HepG2 (cell line): ENCODE data around the gene TFAP2E. TPM values are rescaled to one million over a fixed set of nuclear protein-coding genes. Genes with fewer than 3 reads are reported as not detected.

Experiments used
- SRSF9 ChIP-seq: fragments of 200-400 bp; formaldehyde crosslinking; IDR thresholded peaks from 2 replicates; pipeline ENCODE4 v1.6.1; 2018; ENCODE audit warnings: borderline replicate concordance, mild to moderate bottlenecking, low read depth, low read length; ENCODE audit not compliant: insufficient read depth, poor library complexity, severe bottlenecking
- polyA plus RNA-seq, 8 experiments: library from polyadenylated mRNA; depleted of rRNA in 3 of 8; stranded (reverse) in 7 of 8; unstranded in 1 of 8; fragments of >200 nt; fragmentation: Illumina TruSeq in 4 of 8; extraction: Trizol in 4 of 8; gene quantifications; 2 replicates each; pipeline versions ENCODE4 v1.2.1 to v1.2.3, GENCODE V29; 2011 to 2016; ENCODE audit warnings: low read depth in 4 of 8, missing spikeins in 1 of 8, mixed read lengths in 1 of 8; ENCODE audit not compliant: insufficient read depth in 1 of 8
- total RNA-seq, 5 experiments: library from RNA; depleted of rRNA; stranded (reverse); fragments of >200 nt; fragmentation: Illumina TruSeq; extraction: Trizol; gene quantifications; 2 replicates each; pipeline ENCODE4 v1.2.3, GENCODE V29; 2016; ENCODE audit warnings: low read depth in 1 of 5

Gene TFAP2E
- total and polyA plus RNA-seq, 2 of the 13 experiments (the other 11 are each of a cell fraction or from before 2014, with no cell fraction given) = 0.31 to 0.41 TPM

DNA sequence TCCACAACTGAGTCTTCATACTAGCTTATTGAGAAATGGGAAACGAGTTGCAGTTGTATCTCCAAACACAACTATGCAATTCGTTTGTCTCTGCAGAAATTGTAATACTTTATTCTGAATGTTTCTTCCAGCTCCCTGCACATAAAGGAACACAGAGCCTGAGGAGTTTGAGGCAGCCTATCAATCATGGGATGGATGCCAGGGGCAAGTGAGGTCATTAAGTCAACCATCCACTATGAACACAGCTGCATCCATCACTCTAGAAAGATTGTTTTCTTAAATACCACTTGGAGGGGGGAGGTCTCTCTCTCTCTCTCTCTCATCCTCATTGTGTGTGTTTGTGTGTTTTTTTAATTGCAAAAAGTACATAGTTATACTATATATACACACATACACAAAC lies 71.1 kb downstream of the TFAP2E start (continued):
- no peak for TF ChIP-seq SRSF9

Other genes with a start within 250 kb of the TFAP2E start
- gene KIAA0319L, start 15.9 kb upstream of the TFAP2E start, total RNA-seq (2016; rRNA removed; fragmentation: Illumina TruSeq; extraction: Trizol) = 15.9 and 33.4 TPM in 2 replicates
- 74.3 and 82.6 TPM in 2 replicates for gene KIAA0319L, start 15.9 kb upstream of the TFAP2E start, polyA plus RNA-seq (2011; rRNA removed)
- gene NCDN, start 15.5 kb upstream of the TFAP2E start, total RNA-seq (2016; rRNA removed; fragmentation: Illumina TruSeq; extraction: Trizol) = 9.1 and 9.3 TPM in 2 replicates
- gene NCDN, start 15.5 kb upstream of the TFAP2E start, polyA plus RNA-seq (2011; rRNA removed) = 6.6 and 11.0 TPM in 2 replicates
- 62.2 and 102 TPM in 2 replicates for gene PSMB2, start 68.2 kb downstream of the TFAP2E start, total RNA-seq (2016; rRNA removed; fragmentation: Illumina TruSeq; extraction: Trizol)
- 50.5 and 60.6 TPM in 2 replicates for gene PSMB2, start 68.2 kb downstream of the TFAP2E start, polyA plus RNA-seq (2011; rRNA removed)
- 1.1 TPM in 2 replicates for gene C1orf216, start 145.6 kb downstream of the TFAP2E start, total RNA-seq (2016; rRNA removed; fragmentation: Illumina TruSeq; extraction: Trizol)
- 0.37 and 0.48 TPM in 2 replicates for gene C1orf216, start 145.6 kb downstream of the TFAP2E start, polyA plus RNA-seq (2011; rRNA removed)
- 32.5 and 51.7 TPM in 2 replicates for gene CLSPN, start 196.7 kb downstream of the TFAP2E start, total RNA-seq (2016; rRNA removed; fragmentation: Illumina TruSeq; extraction: Trizol)
- 2.2 and 2.5 TPM in 2 replicates for gene CLSPN, start 196.7 kb downstream of the TFAP2E start, polyA plus RNA-seq (2011; rRNA removed)
- 6.0 and 6.8 TPM in 2 replicates for gene AGO4, start 234.7 kb downstream of the TFAP2E start, total RNA-seq (2016; rRNA removed; fragmentation: Illumina TruSeq; extraction: Trizol)
- 13.8 and 14.6 TPM in 2 replicates for gene AGO4, start 234.7 kb downstream of the TFAP2E start, polyA plus RNA-seq (2011; rRNA removed)